HepG2 (cell line): ENCODE measurements around the gene PIK3CD. TPM values are rescaled to one million over a fixed set of nuclear protein-coding genes. Genes with fewer than 3 reads are reported as not detected.

Experiments
- ATAC-seq: fragments of 200-7000 bp; cut with Tn5 transposase; 3 replicates; pipeline ENCODE4 v1.9.1; 2020; ENCODE audit warnings: mild to moderate bottlenecking, moderate library complexity
- BruUV-seq: library from RNA; stranded (reverse); fragments of 400-500 nt; replicated peaks from 2 replicates; lab custom pipeline; 2021; lab: Mats Ljungman, UMichigan
- CTCF ChIA-PET: fragments of 300-600 bp; formaldehyde crosslinking; extraction: SDS; loops from one replicate; lab custom pipeline; 2021; ENCODE audit warnings: low total read pairs, inconsistent platforms, low intra/inter-chr PET ratio; lab: Yijun Ruan, JAX
- POLR2A ChIA-PET: fragments of 350-600 bp; sonication (Branson Sonifier 250); formaldehyde crosslinking; loops from one replicate; lab custom pipeline; 2020; ENCODE audit warnings: antibody characterized with exemption, inconsistent platforms; lab: Yijun Ruan, JAX
- DNase-seq: peaks from one replicate; pipeline ENCODE4 v3.0.0-alpha.2; 2015; ENCODE audit warnings: low spot score
- FAIRE-seq: peaks from 3 replicates; lab custom pipeline; 2011; peaks lifted over from hg19 to GRCh38; lab: Jason Lieb, UNC
- H2AFZ ChIP-seq: one replicate; pipeline ENCODE4 v1.6.1; 2011; ENCODE audit warnings: low read length, inconsistent platforms
- H3K27ac ChIP-seq: fragments of 300-600 bp; 3 replicates; pipeline ENCODE4 v1.8.0; 2011; ENCODE audit warnings: mixed run types, mild to moderate bottlenecking, mixed read lengths, low read length, inconsistent platforms; ENCODE audit not compliant: insufficient read depth; ENCODE audit errors: extremely low read length
- H3K27me3 ChIP-seq, 2 experiments: fragments of 200-600 bp in 1 of 2; 2 replicates in 1 of 2; 3 replicates in 1 of 2; pipeline versions ENCODE4 v1.6.0 to v1.8.0; 2011; ENCODE audit warnings: low read length in 2 of 2, mild to moderate bottlenecking in 2 of 2, moderate library complexity in 2 of 2, inconsistent platforms in 1 of 2; ENCODE audit not compliant: insufficient read depth in 2 of 2, control insufficient read depth in 1 of 2
- H3K36me3 ChIP-seq, 2 experiments: fragments of 200-600 bp in 1 of 2; replicated peaks in 1 of 2; 2 replicates in 1 of 2; 3 replicates in 1 of 2; pipeline versions ENCODE4 v1.5.1 to v1.8.0; 2011; ENCODE audit warnings: low read length in 2 of 2, inconsistent platforms in 1 of 2; ENCODE audit not compliant: insufficient read depth in 2 of 2, control insufficient read depth in 1 of 2
- H3K4me1 ChIP-seq: 2 replicates; pipeline ENCODE4 v1.5.1; 2012; ENCODE audit warnings: low read length, inconsistent platforms; ENCODE audit not compliant: insufficient read depth
- H3K4me2 ChIP-seq: 2 replicates; pipeline ENCODE4 v1.6.0; 2011; ENCODE audit warnings: low read depth, low read length, inconsistent platforms
- H3K4me3 ChIP-seq, 3 experiments: fragments of 200-600 bp in 1 of 3; sonication (generic), shearing (Covaris generic) in 1 of 3; replicated peaks in 1 of 3; 2 replicates each; pipeline ENCODE4 v1.5.1; 2011 to 2016; ENCODE audit warnings: low read length in 3 of 3, inconsistent platforms in 2 of 3, low read depth in 2 of 3, mild to moderate bottlenecking in 2 of 3, control low read depth in 1 of 3, mixed read lengths in 1 of 3; ENCODE audit not compliant: insufficient read depth in 1 of 3
- H3K79me2 ChIP-seq: one replicate; pipeline ENCODE4 v1.6.1; 2011; ENCODE audit warnings: low read length, inconsistent platforms; ENCODE audit not compliant: insufficient read depth
- H3K9ac ChIP-seq: 2 replicates; pipeline ENCODE4 v1.6.0; 2011; ENCODE audit warnings: mild to moderate bottlenecking, low read depth, low read length, inconsistent platforms; ENCODE audit not compliant: insufficient read depth
- H3K9me3 ChIP-seq: 2 replicates; pipeline ENCODE4 v1.5.1; 2012; ENCODE audit warnings: mild to moderate bottlenecking, low read length
- H4K20me1 ChIP-seq: 2 replicates; pipeline ENCODE4 v1.6.0; 2011; ENCODE audit warnings: inconsistent platforms, mild to moderate bottlenecking, low read length, moderate library complexity; ENCODE audit not compliant: insufficient read depth
- AGO2 ChIP-seq: fragments of 200-400 bp; formaldehyde crosslinking; optimal IDR thresholded peaks from 2 replicates; pipeline ENCODE3; 2017; ENCODE audit warnings: mild to moderate bottlenecking, low read depth, low read length, moderate library complexity
- ATF7 ChIP-seq, 2 experiments: fragments of 450-650 bp in 1 of 2; sonication (generic) in 1 of 2; formaldehyde crosslinking in 1 of 2; IDR thresholded peaks; 2 replicates each; pipeline versions ENCODE4 v1.4.0 to v1.6.1; 2016 to 2020; ENCODE audit warnings: antibody characterized with exemption in 1 of 2, mild to moderate bottlenecking in 1 of 2, missing genetic modification reagents in 1 of 2
- NBN ChIP-seq: fragments of 450-650 bp; conservative IDR thresholded peaks from 2 replicates; pipeline ENCODE4 v1.6.1; 2017
- THAP11 ChIP-seq: IDR thresholded peaks from 2 replicates; pipeline ENCODE4 v1.6.1; 2016; ENCODE audit warnings: missing biosample characterization, missing genetic modification reagents
- TMF1 ChIP-seq: sonication (generic); formaldehyde crosslinking; IDR thresholded peaks from 2 replicates; pipeline ENCODE4 v1.8.1; 2022; ENCODE audit warnings: low read depth, missing genetic modification reagents
- WGBS: methylation state at CpG from one replicate; pipeline ENCODE4 v1.1.6; 2017; ENCODE audit warnings: low lambda C conversion rate; 5-methylcytosine and 5-hydroxymethylcytosine counted together
- in situ Hi-C: cut with HindIII; loops from 2 replicates; pipeline ENCODE4 v1.10.0; 2017; ENCODE audit warnings: low pct_unique_long_range_greater_than_20kb; ENCODE audit not compliant: extremely low pct_ligation_motif_present
- intact Hi-C: fragments of 100-400 bp; cut with micrococcal nuclease; formaldehyde crosslinking; loops from one replicate; pipeline ENCODE4 v1.10.0; 2022; ENCODE audit not compliant: unreplicated experiment
- polyA plus RNA-seq, 8 experiments: library from polyadenylated mRNA; depleted of rRNA in 3 of 8; stranded (reverse) in 7 of 8; unstranded in 1 of 8; fragments of >200 nt; fragmentation: Illumina TruSeq in 4 of 8; extraction: Trizol in 4 of 8; gene quantifications; 2 replicates each; pipeline versions ENCODE4 v1.2.1 to v1.2.3, GENCODE V29; 2011 to 2016; ENCODE audit warnings: low read depth in 4 of 8, missing spikeins in 1 of 8, mixed read lengths in 1 of 8; ENCODE audit not compliant: insufficient read depth in 1 of 8
- total RNA-seq, 5 experiments: library from RNA; depleted of rRNA; stranded (reverse); fragments of >200 nt; fragmentation: Illumina TruSeq; extraction: Trizol; gene quantifications; 2 replicates each; pipeline ENCODE4 v1.2.3, GENCODE V29; 2016; ENCODE audit warnings: low read depth in 1 of 5
- TF ChIP-seq, protein P1 (sequence below): sonication (generic); formaldehyde crosslinking; IDR thresholded peaks from 2 replicates; pipeline ENCODE4 v1.8.1; 2023; ENCODE audit warnings: mild to moderate bottlenecking, inconsistent platforms, moderate library complexity, missing genetic modification reagents, borderline replicate concordance

The PIK3CD gene
- total and polyA plus RNA-seq, 2 of the 13 experiments (the other 11 are each of a cell fraction or from before 2014, with no cell fraction given) = 7.1 to 10.0 TPM

DNA sequence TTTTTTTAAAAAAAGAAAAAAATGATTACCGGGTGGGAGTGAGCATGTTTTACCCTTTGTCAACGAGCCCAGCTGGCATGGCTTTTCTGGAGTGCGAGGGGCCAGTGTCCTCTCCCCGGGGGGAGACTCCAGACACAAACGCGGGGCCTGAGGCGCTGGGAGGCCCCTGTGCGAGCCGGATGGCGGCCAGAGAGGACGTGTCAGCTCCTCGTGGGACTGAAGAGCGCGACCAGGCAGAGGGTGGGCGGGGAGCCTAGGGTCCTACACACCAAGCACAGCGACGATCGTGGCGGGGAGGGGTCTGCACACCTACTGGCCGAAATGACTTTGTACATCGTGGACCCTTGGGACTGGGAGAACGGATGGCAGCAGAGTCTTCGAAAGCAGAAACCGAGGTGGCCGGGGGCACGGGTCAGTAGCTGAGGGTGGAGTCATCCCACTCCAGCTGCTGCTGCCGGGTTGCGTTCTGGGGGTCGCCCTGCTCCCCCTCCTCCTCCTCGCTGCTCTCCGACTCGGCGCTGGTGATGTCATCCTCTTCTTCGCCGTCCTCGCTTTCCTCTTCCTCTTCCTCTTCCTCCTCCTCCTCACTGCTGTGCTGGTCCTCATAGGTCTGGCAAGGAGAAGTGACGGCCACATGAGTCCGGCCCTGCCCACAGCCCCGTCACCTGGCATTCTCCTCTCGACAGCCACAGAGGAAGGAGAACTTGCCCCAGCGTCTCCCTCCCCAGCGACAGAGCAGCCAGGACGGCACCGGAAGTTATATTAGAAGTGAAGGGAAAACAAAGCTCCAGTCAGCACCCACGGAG lies 78.8 kb downstream of the PIK3CD start:
- Histone ChIP-seq H3K79me2 (no peaks in the 10 kb centered on the region), H3K27ac (no peak overlapping the region), H3K27me3 (no peaks in the 10 kb centered on the region)
- FAIRE-seq = no peak
- in situ Hi-C loops = no loop called here
- no peak for TF ChIP-seq THAP11 (CRISPR knock-in tag)
- peak; percentile 41; the same call in 1 of the 2 replicates for TF ChIP-seq ATF7 (IDR thresholded peaks at IDR 0.05)
- TF ChIP-seq ATF7 (CRISPR knock-in tag; IDR thresholded peaks at IDR 0.05) = no peak
- TF ChIP-seq, protein P1, sequence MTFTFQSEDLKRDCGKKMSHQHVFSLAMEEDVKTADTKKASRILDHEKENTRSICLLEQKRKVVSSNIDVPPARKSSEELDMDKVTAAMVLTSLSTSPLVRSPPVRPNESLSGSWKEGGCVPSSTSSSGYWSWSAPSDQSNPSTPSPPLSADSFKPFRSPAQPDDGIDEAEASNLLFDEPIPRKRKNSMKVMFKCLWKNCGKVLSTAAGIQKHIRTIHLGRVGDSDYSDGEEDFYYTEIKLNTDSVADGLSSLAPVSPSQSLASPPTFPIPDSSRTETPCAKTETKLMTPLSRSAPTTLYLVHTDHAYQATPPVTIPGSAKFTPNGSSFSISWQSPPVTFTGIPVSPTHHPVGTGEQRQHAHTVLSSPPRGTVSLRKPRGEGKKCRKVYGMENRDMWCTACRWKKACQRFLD (CRISPR knock-in tag) = no peak
- peak; percentile 75 for TF ChIP-seq AGO2
- TF ChIP-seq, all 625 proteins: peak for 2
- 97% methylated on average over 41 of the region's 45 CpGs for WGBS
- peak; percentile 8; the same call in 2 of the 3 replicates for ATAC-seq
- no peak overlapping the region for H2AFZ ChIP-seq
- H3K9me3 ChIP-seq = no peaks in the 10 kb centered on the region
- no peak for DNase-seq
- H3K4me1 ChIP-seq = no peaks in the 10 kb centered on the region
- CTCF ChIA-PET = no interaction called here
- H3K36me3 ChIP-seq = peaks cover 53 to 79% of the 10 kb centered on the region in 2 experiments
- no peak overlapping the region for H3K4me3 ChIP-seq
- no peaks in the 10 kb centered on the region for H4K20me1 ChIP-seq
- intact Hi-C loops = no loop called here
- H3K9ac ChIP-seq = no peak overlapping the region
- POLR2A ChIA-PET = interaction anchor here (1.4 kb wide), 1 partner anchor 13 kb away, joined by 3 read pairs; no protein-coding TSS in a partner anchor
- H3K4me2 ChIP-seq = no peak overlapping the region
- TSS peak; percentile 51 for BruUV-seq

DNA sequence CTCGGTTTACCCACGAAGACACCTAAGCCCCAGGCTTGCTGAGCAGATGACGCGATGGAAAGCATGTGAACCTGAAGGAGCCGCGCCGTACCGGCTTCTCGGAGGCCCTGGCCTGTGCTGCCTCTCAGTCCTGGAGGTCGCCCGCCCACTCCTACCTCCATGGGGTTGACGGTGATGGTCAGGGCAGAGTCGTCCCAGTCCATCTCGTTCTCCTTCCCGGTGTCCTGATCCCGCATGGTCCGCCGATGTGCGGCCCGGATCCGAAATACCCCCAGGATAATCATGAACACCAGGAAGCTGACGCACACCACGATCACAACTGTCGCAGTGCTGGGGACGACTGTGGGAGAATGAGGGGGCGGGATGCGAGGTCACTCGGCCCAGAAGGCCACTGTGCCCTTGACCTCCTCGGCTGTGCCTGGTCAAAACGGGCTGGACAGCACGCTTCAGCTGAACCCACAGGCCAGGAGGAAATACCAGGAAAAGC lies 79.6 kb downstream of the PIK3CD start:
- Histone ChIP-seq H3K9me3 (no peaks in the 10 kb centered on the region), H3K36me3 (peaks cover 59 to 87% of the 10 kb centered on the region in 2 experiments), H3K4me2 (no peak overlapping the region), H3K4me1 (no peaks in the 10 kb centered on the region), H3K79me2 (no peaks in the 10 kb centered on the region), H4K20me1 (no peaks in the 10 kb centered on the region), H3K9ac (no peak overlapping the region), H3K27ac (no peak overlapping the region), H3K4me3 (no peak overlapping the region), H3K27me3 (no peaks in the 10 kb centered on the region), H2AFZ (no peak overlapping the region)
- 0 out of 3 replicates have a peak, but pooled peaks have one; percentile 8 for ATAC-seq
- ChIA-PET CTCF (no interaction called here), POLR2A (interaction anchor here (1.4 kb wide), 1 partner anchor 13 kb away, joined by 3 read pairs; no protein-coding TSS in a partner anchor)
- DNase-seq = no peak
- no peak for TF ChIP-seq TMF1
- peak; percentile 26 for TF ChIP-seq AGO2
- TF ChIP-seq NBN = no peak
- intact Hi-C loops = no loop called here
- 99% methylated on average over 29 of the region's 31 CpGs for WGBS
- FAIRE-seq = no peak
- in situ Hi-C loops = no loop called here
- no TSS peak for BruUV-seq
